GM18517 (cell line): Measurements from ENCODE around the gene TXN2.

ENCODE experiments used
- ATAC-seq: cut with Tn5 transposase; IDR thresholded peaks from one replicate; pipeline ENCODE4 v1.9.1; 2021; ENCODE audit warnings: mild to moderate bottlenecking, moderate library complexity; ENCODE audit not compliant: unreplicated experiment

TXN2 gene

DNA sequence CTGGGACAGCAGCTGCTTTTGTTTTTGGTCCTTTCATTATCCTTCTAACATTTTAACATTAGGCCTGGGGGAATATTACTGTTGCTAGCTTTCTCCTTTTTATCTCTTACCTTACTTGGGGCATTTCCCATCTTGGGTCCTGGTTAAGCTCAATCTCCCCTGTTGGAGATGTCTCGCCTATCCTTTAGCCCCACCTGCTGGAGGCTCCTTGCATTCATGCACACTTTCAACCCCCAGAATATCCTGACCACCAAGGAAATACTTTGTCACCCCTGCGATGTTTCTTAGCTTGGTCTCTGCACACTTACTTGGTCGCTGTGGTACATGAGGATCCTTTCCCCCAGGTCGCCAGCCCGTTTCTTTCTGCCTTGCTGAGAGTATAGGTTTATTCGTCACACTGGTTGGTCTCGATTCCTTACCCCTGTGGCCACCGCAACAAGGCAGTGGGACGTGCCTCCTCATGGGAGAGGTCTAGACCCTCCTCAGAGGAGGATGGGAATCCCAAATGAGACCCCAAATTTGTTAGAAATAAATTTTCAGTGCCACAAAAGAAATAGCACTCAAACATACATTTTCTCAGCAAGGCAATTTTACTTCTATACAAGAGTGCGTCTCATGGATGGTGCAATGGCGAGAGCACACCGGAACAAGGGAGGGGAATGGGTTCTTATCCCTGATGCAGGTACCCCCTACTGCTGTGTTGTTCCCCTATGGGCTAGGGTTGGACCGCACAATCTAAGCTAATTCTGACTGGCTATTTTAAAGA lies 5.4 kb upstream of the TXN2 start:
- ATAC-seq = no peak

DNA sequence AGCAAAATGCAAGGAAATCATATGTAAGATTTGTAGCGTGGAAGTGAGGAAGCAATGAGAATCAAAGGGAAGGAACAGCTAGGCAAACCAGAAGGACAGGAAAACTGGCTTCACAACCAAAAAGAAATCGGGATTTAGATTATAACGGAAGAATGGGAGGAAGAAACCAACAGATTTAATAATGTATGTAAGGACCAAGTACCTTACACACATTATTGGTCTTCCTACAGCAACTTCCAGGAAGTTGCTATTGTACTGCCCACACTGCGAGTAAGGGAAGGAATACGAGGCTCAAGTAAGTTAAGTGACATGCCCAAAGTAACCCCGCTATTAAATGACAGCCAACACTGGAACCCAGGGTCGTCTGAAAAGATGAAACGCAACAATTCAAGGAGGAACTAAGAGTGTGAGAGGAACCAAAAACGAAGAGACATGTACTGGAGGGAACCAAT lies 473 bp downstream of the TXN2 start:
- ATAC-seq = no peak

DNA sequence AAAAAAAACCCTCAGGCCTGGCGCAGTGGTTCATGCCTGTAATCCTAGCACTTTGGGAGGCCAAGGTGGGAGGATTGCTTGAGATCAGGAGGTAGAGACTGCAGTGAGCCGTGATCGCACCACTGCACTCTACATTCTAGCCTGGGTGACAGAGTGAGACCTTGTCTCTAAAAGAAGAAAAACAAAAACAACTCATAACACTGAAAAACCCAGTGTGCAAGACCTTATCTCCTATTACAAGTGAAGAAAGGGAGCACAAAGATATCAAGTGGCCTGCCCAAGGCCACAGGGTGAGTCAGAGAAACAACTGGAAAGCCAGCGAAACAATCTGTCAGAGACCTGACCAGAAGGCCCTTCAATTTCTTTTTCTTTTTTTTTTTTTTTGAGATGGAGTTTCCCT lies 2.5 kb downstream of the TXN2 start:
- ATAC-seq = no peak

DNA sequence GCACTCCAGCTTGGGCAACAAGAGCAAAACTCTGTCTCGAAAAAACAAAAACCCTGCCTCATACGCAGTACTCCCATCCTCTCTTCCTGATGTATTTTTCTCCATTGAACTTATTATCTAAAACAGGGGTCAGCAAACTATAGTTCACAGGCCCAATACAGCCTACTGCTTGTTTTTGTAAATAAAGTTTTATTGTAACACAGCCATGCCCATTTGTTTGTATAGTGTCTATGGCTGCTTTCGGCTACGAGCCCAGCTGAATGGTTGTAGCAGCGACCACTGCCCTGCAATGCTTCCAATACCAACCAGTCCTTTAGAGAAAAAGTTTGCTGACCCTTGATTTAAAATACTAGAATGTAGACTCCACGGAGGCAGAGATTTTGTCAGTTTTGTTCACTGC lies 6.1 kb downstream of the TXN2 start:
- no peak for ATAC-seq

DNA sequence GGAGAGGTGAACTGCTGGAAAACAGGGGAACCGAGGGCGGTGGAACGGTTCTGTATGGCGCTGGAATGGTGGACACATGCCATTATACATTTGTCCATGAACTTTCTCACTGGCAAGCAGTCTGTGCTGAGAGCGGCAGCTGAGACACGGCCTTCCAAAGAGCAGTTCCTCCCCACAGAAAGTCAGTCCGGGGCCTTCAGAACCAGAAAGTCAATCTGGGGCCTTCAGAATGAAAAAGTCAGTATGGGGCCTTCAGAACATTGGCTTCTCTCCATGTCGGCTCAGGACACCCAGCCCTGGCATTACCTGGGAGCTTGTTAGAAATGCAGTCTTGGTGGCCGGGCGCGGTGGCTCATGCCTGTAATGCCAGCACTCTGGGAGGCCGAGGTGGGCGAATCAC lies 8.8 kb downstream of the TXN2 start:
- no peak for ATAC-seq

DNA sequence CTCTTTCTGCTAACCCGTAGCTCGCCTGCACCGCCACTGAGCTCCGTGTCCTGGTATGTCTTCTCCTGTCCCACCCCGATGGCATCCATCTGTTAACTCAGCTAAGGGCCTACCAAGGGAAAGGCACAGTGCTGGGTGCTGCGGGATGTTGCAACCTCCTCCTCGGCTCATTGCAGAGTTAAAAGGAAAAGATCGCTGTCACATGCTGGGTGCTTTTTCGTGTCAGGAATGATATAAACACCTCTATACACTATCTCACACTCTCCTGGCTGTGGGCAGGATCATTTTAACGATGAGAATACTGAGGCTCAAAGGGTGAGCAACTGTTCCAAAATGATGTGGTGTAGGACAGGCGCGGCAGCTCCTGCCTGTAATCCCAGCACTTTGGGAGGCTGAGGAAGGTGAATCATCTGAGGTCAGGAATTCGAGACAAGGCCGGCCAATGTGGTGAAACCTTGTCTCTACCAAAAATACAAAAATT lies 10.1 kb downstream of the TXN2 start:
- ATAC-seq = no peak

DNA sequence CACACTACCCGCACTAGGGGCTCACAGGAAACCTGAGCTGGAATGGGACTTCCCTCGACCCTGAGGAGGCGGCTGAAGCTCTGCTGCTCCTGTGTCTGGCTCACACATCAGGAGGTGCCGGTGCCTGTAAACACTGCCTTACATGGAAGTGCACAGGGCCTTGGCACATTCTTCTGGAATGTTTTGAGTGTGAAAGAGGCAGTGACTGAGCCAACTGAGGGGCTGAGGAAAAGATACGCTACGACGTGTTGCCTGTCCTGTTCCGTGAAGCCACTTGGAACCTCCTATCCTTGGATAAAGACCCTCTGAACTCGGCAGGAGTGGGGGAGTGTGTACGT lies 10.5 kb downstream of the TXN2 start:
- ATAC-seq = no peak

DNA sequence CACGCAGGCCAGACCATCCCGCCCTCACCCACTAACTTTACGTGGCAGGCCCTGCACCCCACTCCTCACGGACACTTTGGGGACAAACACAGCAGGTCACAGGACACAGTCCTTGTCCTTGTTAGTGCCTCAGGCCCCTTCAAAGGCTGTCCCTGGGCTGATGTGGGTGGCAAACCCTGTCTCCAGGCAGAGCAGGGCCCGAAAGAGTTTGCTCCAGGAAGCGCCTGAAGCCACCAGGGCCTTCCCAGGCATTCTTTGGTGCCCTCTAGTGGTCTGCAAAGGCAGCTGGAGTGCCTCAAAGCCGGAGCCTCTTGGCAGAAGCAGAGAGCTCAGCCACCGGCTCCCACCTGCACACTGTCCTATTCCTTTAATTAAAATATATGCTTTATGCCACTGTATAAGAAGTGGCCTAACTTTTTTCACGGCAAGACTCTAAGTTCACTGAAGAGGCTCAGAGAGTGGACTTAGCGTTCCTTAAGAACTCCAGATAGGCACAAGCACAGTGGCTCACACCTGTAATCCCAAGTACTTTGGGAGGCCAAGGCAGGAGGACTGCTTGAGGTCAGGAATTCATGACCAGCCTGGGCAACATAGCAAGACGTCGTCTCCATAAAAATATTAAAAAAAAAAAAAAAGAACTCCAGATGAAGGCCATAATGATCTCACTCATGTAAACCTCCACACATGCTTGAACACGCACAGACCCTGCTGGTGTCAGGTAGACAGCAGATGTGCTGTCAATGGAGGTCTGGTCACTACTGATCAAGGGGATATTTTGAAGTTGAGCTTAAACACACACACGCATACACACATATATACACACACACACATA lies 11.1 kb downstream of the TXN2 start:
- no peak for ATAC-seq

DNA sequence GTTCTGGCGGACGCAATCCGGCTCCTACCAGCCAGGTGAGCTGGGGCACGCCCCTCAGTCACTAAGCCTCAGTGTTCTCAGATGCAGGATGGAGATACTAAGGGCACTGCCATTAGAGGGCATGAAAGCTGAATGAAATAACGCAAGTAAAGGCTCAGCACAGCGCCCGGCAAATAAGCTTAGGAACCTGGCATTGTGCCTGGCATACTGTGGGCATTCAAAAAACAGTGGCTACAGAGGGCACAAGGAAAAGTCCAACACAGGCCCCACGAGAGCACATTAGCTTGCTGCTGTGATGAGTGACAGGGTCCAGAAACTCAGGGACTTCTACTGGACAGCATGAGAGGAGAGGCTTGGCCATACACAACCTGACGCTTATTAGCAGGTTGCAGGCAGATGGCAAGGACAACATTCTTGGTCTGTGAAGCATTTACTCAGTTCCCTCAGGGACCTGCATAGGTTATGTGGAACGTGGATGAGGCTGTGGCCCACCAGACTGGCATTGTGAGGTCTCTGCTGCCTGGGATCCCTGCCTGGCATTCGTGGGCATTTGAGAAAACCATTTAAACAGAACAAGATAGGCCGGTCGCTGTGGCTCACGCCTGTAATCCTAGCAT lies 12.2 kb downstream of the TXN2 start:
- ATAC-seq = no peak

DNA sequence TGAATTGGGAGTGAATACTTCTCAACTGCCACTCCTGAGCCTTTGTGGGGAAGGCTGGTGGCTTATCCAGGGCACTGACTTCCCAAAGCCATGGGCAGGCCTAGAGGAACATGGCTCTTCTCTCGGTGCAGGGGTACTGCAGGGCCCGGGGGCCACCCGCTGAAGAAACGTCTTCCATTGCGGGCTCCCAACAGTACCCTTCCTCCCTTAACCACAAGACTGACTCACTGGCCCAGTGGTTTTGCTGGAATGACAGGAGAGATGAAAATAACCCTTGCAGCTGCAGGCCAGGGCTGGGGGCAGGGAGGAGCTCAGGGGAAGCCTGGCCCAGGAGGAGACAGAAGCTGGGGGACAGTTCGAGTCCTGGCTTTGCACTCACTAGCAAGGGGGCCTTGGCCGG lies 13.5 kb downstream of the TXN2 start:
- ATAC-seq = no peak

DNA sequence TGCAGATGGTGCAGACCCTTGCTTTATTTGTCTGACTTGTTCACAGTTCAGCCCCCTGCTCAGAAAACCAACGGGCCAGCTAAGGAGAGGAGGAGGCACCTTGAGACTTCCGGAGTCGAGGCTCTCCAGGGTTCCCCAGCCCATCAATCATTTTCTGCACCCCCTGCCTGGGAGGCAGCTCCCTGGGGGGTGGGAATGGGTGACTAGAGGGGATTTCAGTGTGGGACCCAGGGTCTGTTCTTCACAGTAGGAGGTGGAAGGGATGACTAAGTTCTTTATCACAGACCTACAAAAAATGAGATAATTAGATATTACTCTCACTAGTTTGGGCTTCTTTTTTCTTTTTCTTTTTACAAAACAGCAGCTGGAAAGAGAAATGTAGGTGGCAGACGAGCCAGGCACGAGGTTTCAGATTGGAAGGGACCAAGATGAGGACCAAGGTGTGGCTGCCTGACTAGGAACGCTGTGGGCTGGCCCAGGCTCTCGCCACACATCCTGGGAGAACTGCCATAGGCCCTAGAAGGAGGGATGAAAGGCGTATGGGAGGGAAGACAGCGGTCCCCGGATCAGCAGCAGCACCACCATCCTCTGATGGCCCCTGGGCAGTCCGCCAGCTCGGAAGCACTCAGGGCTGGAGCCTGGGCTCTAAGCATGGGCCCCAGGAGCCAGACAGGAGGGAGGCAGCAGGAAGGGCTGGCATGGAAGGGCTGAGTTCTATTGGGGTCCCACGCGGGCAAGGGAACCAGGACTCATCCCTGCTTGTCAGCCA lies 14.2 kb downstream of the TXN2 start:
- ATAC-seq = no peak

DNA sequence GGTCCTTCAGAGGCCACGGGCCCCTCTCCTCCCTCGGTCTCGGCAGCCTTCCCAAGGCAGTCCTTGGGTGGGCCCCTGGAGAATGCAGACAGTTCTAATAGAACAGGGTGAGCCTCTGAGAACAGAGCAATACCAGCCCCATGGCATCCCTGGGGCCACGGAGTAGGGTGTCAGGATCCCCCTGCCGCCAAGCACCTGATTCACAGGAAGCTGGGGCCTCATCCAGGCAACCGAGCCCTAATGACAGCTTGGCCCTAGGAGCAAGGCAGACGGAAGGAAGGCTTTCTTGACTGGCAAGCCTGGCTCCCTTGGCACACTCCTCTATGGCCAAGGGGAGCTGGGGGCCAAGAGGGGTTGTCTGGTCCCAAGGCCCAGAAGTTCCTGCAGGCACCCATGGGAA lies 15.2 kb downstream of the TXN2 start:
- no peak for ATAC-seq

DNA sequence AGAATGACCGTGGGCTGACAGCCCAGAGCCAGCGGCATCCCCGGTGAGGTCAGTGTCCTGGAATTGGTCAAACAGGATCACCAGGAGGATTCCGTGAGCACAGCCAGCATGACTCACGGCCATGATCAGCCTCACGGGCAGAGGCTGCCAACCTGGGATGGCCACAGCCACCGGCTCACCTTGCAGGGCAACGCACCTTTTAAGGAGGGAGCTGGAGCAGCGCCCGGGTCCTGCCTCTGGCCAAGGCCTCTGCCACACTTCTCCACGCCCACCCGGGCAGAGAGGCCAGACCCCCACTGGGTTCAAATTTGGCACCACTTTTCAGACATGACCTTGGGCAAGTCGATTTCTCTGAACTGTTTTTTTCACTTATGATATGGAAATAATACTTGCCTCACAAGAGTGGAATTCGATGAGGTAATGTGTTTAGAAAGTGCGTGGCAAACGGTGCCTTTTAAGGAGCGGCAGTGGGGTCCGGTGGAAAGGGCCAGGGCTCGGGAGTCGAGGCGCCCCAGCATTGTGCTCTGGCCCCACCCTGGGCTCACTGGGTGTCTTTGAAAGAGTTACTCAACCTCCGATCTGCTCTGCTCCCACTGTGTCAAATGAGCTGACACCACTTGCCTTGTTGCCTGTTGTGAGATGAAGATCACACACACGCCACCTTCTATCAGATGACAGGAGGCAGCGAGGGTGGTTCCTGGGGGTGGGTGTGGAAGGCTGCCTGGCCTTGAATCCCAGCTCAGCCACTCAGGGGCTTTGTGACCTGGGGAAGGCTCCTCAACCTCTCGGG lies 16.0 kb downstream of the TXN2 start:
- ATAC-seq = no peak

DNA sequence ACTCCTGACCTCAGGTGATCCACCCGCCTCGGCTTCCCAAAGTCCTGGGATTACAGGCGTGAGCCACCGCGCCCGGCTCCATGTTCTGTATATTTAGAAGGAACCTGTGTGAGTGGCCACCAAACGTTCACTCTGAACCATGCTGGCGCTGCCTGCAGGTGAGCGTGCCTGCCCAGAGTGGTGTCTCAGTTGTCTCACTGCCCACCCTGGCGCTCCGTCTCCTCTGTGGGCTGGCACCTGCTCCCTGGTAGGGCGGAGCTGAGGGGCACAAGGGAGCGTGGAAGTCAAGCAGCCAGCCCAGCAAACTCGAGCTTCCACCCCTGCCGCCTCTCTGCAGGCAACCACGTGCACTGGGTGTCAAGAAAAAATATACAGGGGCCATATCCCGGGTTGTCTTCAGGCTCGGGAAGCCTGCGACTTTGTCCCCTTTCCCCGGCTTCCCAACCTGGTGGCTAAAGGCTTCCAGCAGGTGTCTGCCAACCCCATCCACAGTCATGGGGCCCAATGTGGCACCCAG lies 16.7 kb downstream of the TXN2 start:
- ATAC-seq = no peak

DNA sequence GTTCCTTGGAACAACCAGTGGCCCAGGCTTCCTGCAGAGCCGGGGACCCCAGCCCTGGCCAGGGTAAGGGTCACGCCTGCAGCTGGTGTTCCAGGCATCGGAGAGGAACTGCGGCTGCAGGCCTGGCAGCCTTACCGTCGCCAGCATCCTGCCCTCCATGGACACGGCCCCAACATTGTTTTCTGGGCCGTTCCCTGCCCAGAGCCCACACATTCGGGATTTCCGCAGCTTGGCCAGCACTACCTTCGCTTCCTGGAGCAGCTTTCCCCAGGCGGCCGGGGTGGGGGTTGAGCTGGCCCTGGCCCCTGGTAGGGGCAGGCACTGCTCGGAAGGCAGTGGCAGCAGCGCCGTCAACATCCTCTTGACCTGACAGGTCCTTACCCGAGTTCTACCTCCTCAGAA lies 17.7 kb downstream of the TXN2 start:
- no peak for ATAC-seq

DNA sequence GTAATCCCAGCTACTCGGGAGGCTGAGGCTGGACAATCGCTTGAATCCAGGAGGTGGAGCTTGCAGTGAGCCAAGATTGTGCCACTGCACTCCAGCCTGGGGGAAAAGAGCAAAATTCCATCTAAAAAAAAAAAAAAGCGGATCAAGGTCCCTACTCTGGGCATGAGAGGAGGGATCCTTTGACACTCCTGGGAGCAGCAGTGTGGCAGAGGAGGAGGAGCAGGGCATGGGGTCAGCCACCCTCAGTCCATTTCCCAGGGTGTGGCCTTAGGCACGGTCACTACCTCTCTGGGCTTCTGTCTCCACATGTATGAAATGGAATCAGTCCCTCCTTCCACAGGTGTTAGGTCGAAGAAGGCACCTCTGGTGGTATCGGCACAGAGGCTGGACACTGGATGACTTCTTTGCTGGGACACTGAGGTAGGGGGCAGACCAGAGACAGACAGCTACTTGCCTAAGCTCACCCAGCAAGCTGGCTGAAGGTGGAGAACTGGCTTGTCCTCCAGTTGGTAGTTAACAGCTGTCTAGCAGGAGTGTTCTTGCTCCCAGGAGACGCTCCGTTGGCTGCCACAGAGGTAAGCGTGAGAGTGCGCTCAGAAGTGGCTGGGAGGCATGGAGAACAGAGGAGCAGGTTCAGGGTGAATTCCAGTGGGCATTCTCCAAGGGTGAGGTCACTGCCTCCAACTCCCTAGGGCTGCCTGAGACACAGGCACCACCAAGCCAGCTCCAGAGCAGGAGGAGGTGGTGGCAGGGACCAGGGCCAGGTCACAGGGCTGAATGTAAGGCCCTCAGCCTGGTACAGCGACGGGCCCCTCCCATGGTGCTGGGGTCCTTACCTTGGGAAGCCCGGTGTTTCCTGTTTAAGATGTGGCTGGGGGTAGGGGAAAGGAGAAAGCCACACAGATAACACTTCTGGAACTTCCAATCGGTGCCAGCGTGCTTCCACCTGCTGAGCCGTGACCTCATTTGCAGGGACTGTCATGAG lies 19.5 kb downstream of the TXN2 start:
- ATAC-seq = no peak

DNA sequence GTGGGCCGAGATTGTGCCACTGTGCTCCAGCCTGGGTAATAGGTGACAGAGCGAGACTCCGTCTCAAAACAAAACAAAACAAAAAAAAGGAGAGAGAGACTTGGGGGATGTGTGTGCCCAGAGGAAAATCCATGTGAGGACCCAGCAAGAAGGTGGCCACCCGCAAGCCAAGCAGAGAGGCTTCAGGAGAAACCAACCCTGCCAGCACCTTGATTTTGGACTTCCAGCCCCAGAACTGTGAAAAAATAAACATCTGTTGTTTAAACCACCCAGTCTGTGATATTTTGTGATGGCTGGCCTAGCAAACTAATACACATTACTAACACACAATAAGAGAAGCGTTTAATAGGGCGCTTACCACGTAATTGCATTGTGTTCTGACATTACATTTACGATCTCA lies 21.2 kb downstream of the TXN2 start:
- no peak for ATAC-seq

DNA sequence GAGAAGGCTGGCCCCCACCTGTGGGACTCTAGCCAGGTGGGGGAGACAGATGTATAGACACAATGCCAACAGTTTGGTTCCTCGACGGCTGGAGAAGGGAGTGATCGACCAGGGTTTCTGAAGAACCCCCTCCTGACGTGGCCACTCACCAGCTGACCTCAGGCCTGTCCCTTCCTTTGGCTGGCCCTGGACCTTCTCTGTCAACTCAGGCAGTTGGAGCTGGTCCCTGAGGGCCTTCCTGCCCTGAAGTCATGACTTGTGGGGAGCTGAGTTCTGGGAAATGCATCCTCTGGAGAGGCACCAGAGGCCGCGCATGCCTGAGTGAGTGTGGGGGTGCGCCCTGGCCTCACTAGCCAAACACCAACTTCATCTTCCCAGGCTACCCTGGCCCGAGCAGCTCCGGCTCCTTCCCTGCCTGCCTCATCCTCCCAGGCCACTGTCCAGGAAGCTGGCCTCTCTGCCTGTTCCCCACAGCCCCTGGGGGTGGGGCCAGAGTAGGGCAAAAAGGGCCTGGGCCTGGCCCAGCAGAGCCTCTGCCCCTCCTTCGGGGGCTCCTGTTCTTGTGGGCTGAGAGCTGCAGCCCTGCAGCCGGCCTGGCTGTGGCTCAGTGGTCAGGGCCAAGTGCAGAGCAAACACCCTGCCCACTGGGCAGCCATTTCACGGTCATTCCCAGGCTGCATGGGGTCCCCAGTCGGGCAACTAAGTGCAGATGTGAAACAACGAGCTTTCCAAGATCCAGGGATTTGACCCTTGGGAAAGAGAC lies 23.6 kb downstream of the TXN2 start:
- no peak for ATAC-seq
